ENCODE measurements around the gene AVPI1.

The AVPI1 gene

GRCh38 chr10:97686962-97687784 is at the start of gene AVPI1:
Gene AVPI1 (minus strand): TSS chr10:97687241. CDS start chr10:97679905, 7,336 bp downstream.
- H3K4me3 ChIP-seq (ENCODE audit: low read depth, low read length): peak within 1 kb of the TSS; percentile 72
- DNase-seq (ENCODE audit: low read depth, low spot score): peak; percentile 98
- no peak for TF ChIP-seq CTCF (IDR thresholded peaks at IDR 0.05; ENCODE audit: low read depth, low read length)
- in situ Hi-C loops (cut with HindIII; ENCODE audit: low sequenced_read_pairs): loop anchor here (5.0 kb wide), 1 partner anchor 40 kb away; no protein-coding TSS in a partner anchor

GRCh38 chr10:97736403-97736901 is 49.4 kb upstream of the AVPI1 start:
- no peak for DNase-seq (ENCODE audit: low read depth, low spot score)
- TF ChIP-seq CTCF (IDR thresholded peaks at IDR 0.05; ENCODE audit: low read depth, low read length): no peak
- in situ Hi-C loops (cut with HindIII; ENCODE audit: low sequenced_read_pairs): no loop called here
- H3K4me3 ChIP-seq (ENCODE audit: low read depth, low read length): peak overlapping the region; percentile 96

- no peak overlapping the region for H3K4me3 ChIP-seq (ENCODE audit: low read depth, low read length)
- no peak for DNase-seq (ENCODE audit: low read depth, low spot score)
- in situ Hi-C loops (cut with HindIII; ENCODE audit: low sequenced_read_pairs): no loop called here
- TF ChIP-seq CTCF (IDR thresholded peaks at IDR 0.05; ENCODE audit: low read depth, low read length): no peak
Observed at GRCh38 chr10:97734021-97734420, 47.0 kb upstream of the AVPI1 start.

- DNase-seq (ENCODE audit: low read depth, low spot score): no peak
- no peak for TF ChIP-seq CTCF (IDR thresholded peaks at IDR 0.05; ENCODE audit: low read depth, low read length)
- in situ Hi-C loops (cut with HindIII; ENCODE audit: low sequenced_read_pairs): no loop called here
- no peak overlapping the region for H3K4me3 ChIP-seq (ENCODE audit: low read depth, low read length)
Observed at GRCh38 chr10:97733256-97733655, 46.2 kb upstream of the AVPI1 start.

GRCh38 chr10:97732052-97732359 is 45.0 kb upstream of the AVPI1 start:
- no peak for TF ChIP-seq CTCF (IDR thresholded peaks at IDR 0.05; ENCODE audit: low read depth, low read length)
- in situ Hi-C loops (cut with HindIII; ENCODE audit: low sequenced_read_pairs): no loop called here
- DNase-seq (ENCODE audit: low read depth, low spot score): no peak
- no peak overlapping the region for H3K4me3 ChIP-seq (ENCODE audit: low read depth, low read length)

- in situ Hi-C loops (cut with HindIII; ENCODE audit: low sequenced_read_pairs): no loop called here
Observed at GRCh38 chr10:97731346-97732051, 44.5 kb upstream of the AVPI1 start.

More at GRCh38 chr10:97731346-97732051, 44.5 kb upstream of the AVPI1 start:
- peak; percentile 70 for DNase-seq (ENCODE audit: low read depth, low spot score)
- TF ChIP-seq CTCF (IDR thresholded peaks at IDR 0.05; ENCODE audit: low read depth, low read length): peak; percentile 80
- H3K4me3 ChIP-seq (ENCODE audit: low read depth, low read length): no peak overlapping the region
